Ectodermal cell (in vitro differentiated cells): ENCODE measurements around the gene FSTL5.

ENCODE experiments used
- H3K27ac ChIP-seq: 2 replicates; pipeline ENCODE4 v1.7.0; 2013; ENCODE audit warnings: mild to moderate bottlenecking, low read depth, low read length; ENCODE audit not compliant: insufficient read depth, poor library complexity, severe bottlenecking
- H3K27me3 ChIP-seq: 2 replicates; pipeline ENCODE4 v1.7.0; 2013; ENCODE audit warnings: mild to moderate bottlenecking, low read length; ENCODE audit not compliant: insufficient read depth, control insufficient read depth, poor library complexity, severe bottlenecking
- H3K36me3 ChIP-seq: one replicate; pipeline ENCODE4 v1.7.0; 2013; ENCODE audit warnings: low read length; ENCODE audit not compliant: control insufficient read depth, insufficient read depth
- H3K4me1 ChIP-seq: one replicate; pipeline ENCODE4 v1.7.0; 2013; ENCODE audit warnings: low read length; ENCODE audit not compliant: control insufficient read depth, insufficient read depth
- H3K4me3 ChIP-seq: 2 replicates; pipeline ENCODE4 v1.7.0; 2013; ENCODE audit warnings: low read depth, low read length, control low read depth; ENCODE audit not compliant: insufficient read depth
- H3K9me3 ChIP-seq: 2 replicates; pipeline ENCODE4 v1.7.0; 2013; ENCODE audit warnings: mild to moderate bottlenecking, low read length, moderate library complexity; ENCODE audit not compliant: control insufficient read depth
- WGBS, 2 experiments: methylation state at CpG; one replicate each; pipeline ENCODE4 v1.1.7; 2013; ENCODE audit warnings: missing lambda C conversion rate in 2 of 2; 5-methylcytosine and 5-hydroxymethylcytosine counted together

The FSTL5 gene

GRCh38 chr4:161919442-161920220 is 244.2 kb downstream of the FSTL5 start:
- Histone ChIP-seq H3K4me1 (no peaks in the 10 kb centered on the region), H3K4me3 (no peak overlapping the region), H3K27me3 (no peaks in the 10 kb centered on the region), H3K9me3 (no peaks in the 10 kb centered on the region), H3K27ac (no peak overlapping the region), H3K36me3 (no peaks in the 10 kb centered on the region)
- 85 to 99% methylated on average over 1 to 3 of the region's 3 CpGs for WGBS, 2 experiments

GRCh38 chr4:161916035-161916434 is 247.8 kb downstream of the FSTL5 start:
- Histone ChIP-seq H3K9me3 (no peaks in the 10 kb centered on the region), H3K27ac (no peak overlapping the region), H3K4me1 (no peaks in the 10 kb centered on the region), H3K27me3 (no peaks in the 10 kb centered on the region), H3K4me3 (no peak overlapping the region), H3K36me3 (no peaks in the 10 kb centered on the region)
- WGBS, 2 experiments = 83 to 91% methylated on average over 1 of the region's 1 CpG

GRCh38 chr4:161907590-161907955 is 256.2 kb downstream of the FSTL5 start:
- Histone ChIP-seq H3K4me1 (no peaks in the 10 kb centered on the region), H3K36me3 (no peaks in the 10 kb centered on the region), H3K4me3 (no peak overlapping the region), H3K27me3 (no peaks in the 10 kb centered on the region), H3K9me3 (no peaks in the 10 kb centered on the region), H3K27ac (no peak overlapping the region)
- 84% methylated on average over 2 of the region's 2 CpGs for WGBS, 2 experiments

GRCh38 chr4:161906836-161907589 is 256.8 kb downstream of the FSTL5 start:
- H3K4me1 ChIP-seq = no peaks in the 10 kb centered on the region
- WGBS, 2 experiments = 90 to 100% methylated on average over 4 of the region's 4 CpGs
- H3K9me3 ChIP-seq = no peaks in the 10 kb centered on the region
- no peaks in the 10 kb centered on the region for H3K27me3 ChIP-seq
- H3K4me3 ChIP-seq = no peak overlapping the region
- no peaks in the 10 kb centered on the region for H3K36me3 ChIP-seq
- no peak overlapping the region for H3K27ac ChIP-seq

GRCh38 chr4:161900110-161900509 is 263.7 kb downstream of the FSTL5 start:
- no peak overlapping the region for H3K27ac ChIP-seq
- WGBS, 2 experiments = 84% methylated on average over 6 of the region's 6 CpGs
- no peaks in the 10 kb centered on the region for H3K4me1 ChIP-seq
- no peaks in the 10 kb centered on the region for H3K27me3 ChIP-seq
- H3K36me3 ChIP-seq = no peaks in the 10 kb centered on the region
- H3K4me3 ChIP-seq = no peak overlapping the region
- no peaks in the 10 kb centered on the region for H3K9me3 ChIP-seq

- H3K36me3 ChIP-seq = no peaks in the 10 kb centered on the region
- H3K4me3 ChIP-seq = no peak overlapping the region
- H3K27ac ChIP-seq = no peak overlapping the region
- no peaks in the 10 kb centered on the region for H3K27me3 ChIP-seq
- no peaks in the 10 kb centered on the region for H3K4me1 ChIP-seq
- H3K9me3 ChIP-seq = no peaks in the 10 kb centered on the region
- 94 to 95% methylated on average over 5 to 6 of the region's 6 CpGs for whole genome bisulfite sequencing, 2 experiments
Measured at GRCh38 chr4:161894493-161895167, 269.2 kb downstream of the FSTL5 start.

GRCh38 chr4:161894014-161894413 is 269.8 kb downstream of the FSTL5 start:
- H3K36me3 ChIP-seq = no peaks in the 10 kb centered on the region
- H3K27ac ChIP-seq = no peak overlapping the region
- H3K4me1 ChIP-seq = no peaks in the 10 kb centered on the region
- H3K27me3 ChIP-seq = no peaks in the 10 kb centered on the region
- WGBS, 2 experiments = 100% methylated on average over 1 of the region's 1 CpG
- no peaks in the 10 kb centered on the region for H3K9me3 ChIP-seq
- no peak overlapping the region for H3K4me3 ChIP-seq

GRCh38 chr4:161893566-161893965 is 270.2 kb downstream of the FSTL5 start:
- no peak overlapping the region for H3K27ac ChIP-seq
- H3K4me1 ChIP-seq = no peaks in the 10 kb centered on the region
- no peaks in the 10 kb centered on the region for H3K9me3 ChIP-seq
- WGBS, 2 experiments = 100% methylated on average over 1 of the region's 1 CpG
- no peaks in the 10 kb centered on the region for H3K36me3 ChIP-seq
- no peak overlapping the region for H3K4me3 ChIP-seq
- no peaks in the 10 kb centered on the region for H3K27me3 ChIP-seq

- Histone ChIP-seq H3K9me3 (no peaks in the 10 kb centered on the region), H3K36me3 (no peaks in the 10 kb centered on the region), H3K4me3 (no peak overlapping the region), H3K27me3 (no peaks in the 10 kb centered on the region), H3K4me1 (no peaks in the 10 kb centered on the region), H3K27ac (no peak overlapping the region)
Measured at GRCh38 chr4:161892951-161893350, 270.8 kb downstream of the FSTL5 start.

- no peaks in the 10 kb centered on the region for H3K36me3 ChIP-seq
- no peak overlapping the region for H3K4me3 ChIP-seq
- H3K9me3 ChIP-seq = no peaks in the 10 kb centered on the region
- no peaks in the 10 kb centered on the region for H3K27me3 ChIP-seq
- no peak overlapping the region for H3K27ac ChIP-seq
- no peaks in the 10 kb centered on the region for H3K4me1 ChIP-seq
- WGBS, 2 experiments = 100% methylated on average over 2 of the region's 4 CpGs; no CpG with 5 or more reads in 1 of the 2 experiments
Measured at GRCh38 chr4:161883157-161883556, 280.6 kb downstream of the FSTL5 start.
